ENCODE results near the gene KMT2A.

KMT2A gene

GRCh38 chr11:118417801-118418200, 18.5 kb upstream of the KMT2A start:
- no peak for TF ChIP-seq CTCF (IDR thresholded peaks at IDR 0.05)
- no peak overlapping the region for H3K9ac ChIP-seq

GRCh38 chr11:118418766-118419165, 17.5 kb upstream of the KMT2A start:
- H3K27me3 ChIP-seq (ENCODE audit: control insufficient read depth, insufficient read depth, low read length), result no peaks in the 10 kb centered on the region
- no peak for TF ChIP-seq CTCF (IDR thresholded peaks at IDR 0.05)
- no peak overlapping the region for H3K27ac ChIP-seq
- H2AFZ ChIP-seq, result no peak overlapping the region
- H3K4me2 ChIP-seq (ENCODE audit: low read length), result no peak overlapping the region
- peaks cover 2% of the 10 kb centered on the region for H3K4me1 ChIP-seq
- no peaks in the 10 kb centered on the region for H3K9me3 ChIP-seq (ENCODE audit: control insufficient read depth, low read length)
- no peak overlapping the region for H3K4me3 ChIP-seq (ENCODE audit: low read depth, low read length)
- no peak overlapping the region for H3K9ac ChIP-seq
- H3K36me3 ChIP-seq (ENCODE audit: control insufficient read depth, insufficient read depth, low read length), result no peaks in the 10 kb centered on the region
- no peaks in the 10 kb centered on the region for H3K79me2 ChIP-seq

More at GRCh38 chr11:118417801-118418200, 18.5 kb upstream of the KMT2A start:
- Histone ChIP-seq H3K27me3 (ENCODE audit: control insufficient read depth, insufficient read depth, low read length) (no peaks in the 10 kb centered on the region), H3K27ac (no peak overlapping the region), H3K36me3 (ENCODE audit: control insufficient read depth, insufficient read depth, low read length) (no peaks in the 10 kb centered on the region), H3K4me3 (ENCODE audit: low read depth, low read length) (no peak overlapping the region), H3K9me3 (ENCODE audit: control insufficient read depth, low read length) (no peaks in the 10 kb centered on the region), H3K79me2 (no peaks in the 10 kb centered on the region), H2AFZ (no peak overlapping the region), H3K4me1 (peaks cover 2% of the 10 kb centered on the region), H3K4me2 (ENCODE audit: low read length) (no peak overlapping the region)

- H3K27me3 ChIP-seq (ENCODE audit: control insufficient read depth, insufficient read depth, low read length), result no peaks in the 10 kb centered on the region
- no peak overlapping the region for H3K4me2 ChIP-seq (ENCODE audit: low read length)
- no peak overlapping the region for H3K4me3 ChIP-seq (ENCODE audit: low read depth, low read length)
- H3K36me3 ChIP-seq (ENCODE audit: control insufficient read depth, insufficient read depth, low read length), result no peaks in the 10 kb centered on the region
- TF ChIP-seq CTCF (IDR thresholded peaks at IDR 0.05), result no peak
- H2AFZ ChIP-seq, result no peak overlapping the region
- H3K79me2 ChIP-seq, result no peaks in the 10 kb centered on the region
- no peak overlapping the region for H3K27ac ChIP-seq
- no peak overlapping the region for H3K9ac ChIP-seq
- no peaks in the 10 kb centered on the region for H3K9me3 ChIP-seq (ENCODE audit: control insufficient read depth, low read length)
- no peaks in the 10 kb centered on the region for H3K4me1 ChIP-seq
Observed at GRCh38 chr11:118427707-118428106, 8.6 kb upstream of the KMT2A start.

GRCh38 chr11:118430956-118431355, 5.3 kb upstream of the KMT2A start:
- Histone ChIP-seq H3K4me1 (no peaks in the 10 kb centered on the region), H2AFZ (no peak overlapping the region), H3K9me3 (ENCODE audit: control insufficient read depth, low read length) (no peaks in the 10 kb centered on the region), H3K4me3 (ENCODE audit: low read depth, low read length) (no peak overlapping the region), H3K27ac (no peak overlapping the region), H3K79me2 (no peaks in the 10 kb centered on the region), H3K4me2 (ENCODE audit: low read length) (no peak overlapping the region), H3K27me3 (ENCODE audit: control insufficient read depth, insufficient read depth, low read length) (no peaks in the 10 kb centered on the region), H3K9ac (no peak overlapping the region), H3K36me3 (ENCODE audit: control insufficient read depth, insufficient read depth, low read length) (no peaks in the 10 kb centered on the region)
- TF ChIP-seq CTCF (IDR thresholded peaks at IDR 0.05), result no peak

GRCh38 chr11:118434123-118434552, 2.2 kb upstream of the KMT2A start:
- H3K9ac ChIP-seq, result no peak overlapping the region
- no peaks in the 10 kb centered on the region for H3K27me3 ChIP-seq (ENCODE audit: control insufficient read depth, insufficient read depth, low read length)
- no peak overlapping the region for H3K27ac ChIP-seq
- H3K4me2 ChIP-seq (ENCODE audit: low read length), result peak overlapping the region; percentile 78
- H3K36me3 ChIP-seq (ENCODE audit: control insufficient read depth, insufficient read depth, low read length), result no peaks in the 10 kb centered on the region
- peak overlapping the region; percentile 84 for H2AFZ ChIP-seq
- no peaks in the 10 kb centered on the region for H3K9me3 ChIP-seq (ENCODE audit: control insufficient read depth, low read length)
- peak overlapping the region; percentile 63 for H3K4me3 ChIP-seq (ENCODE audit: low read depth, low read length)
- H3K79me2 ChIP-seq, result peaks cover under 1% of the 10 kb centered on the region
- no peaks in the 10 kb centered on the region for H3K4me1 ChIP-seq
- no peak for TF ChIP-seq CTCF (IDR thresholded peaks at IDR 0.05)

Data from parathyroid adenoma (tissue), 2 donors.